SK-N-SH (cell line): ENCODE results near the gene TMCO6. TPM values are rescaled to one million over a fixed set of nuclear protein-coding genes. Genes with fewer than 3 reads are reported as not detected.

Source experiments
- CTCF ChIA-PET: fragments of 300-600, 350-600 bp; formaldehyde crosslinking; extraction: SDS; loops from one replicate; lab custom pipeline; 2021; lab: Yijun Ruan, JAX
- POLR2A ChIA-PET: fragments of 350-600 bp; sonication (Branson Sonifier 250); formaldehyde crosslinking; extraction: SDS; loops from one replicate; lab custom pipeline; 2020; ENCODE audit warnings: antibody characterized with exemption, inconsistent platforms; lab: Yijun Ruan, JAX
- DNase-seq: peaks from one replicate; pipeline ENCODE4 v3.0.0; 2012
- H2AFZ ChIP-seq: fragments of 200-600 bp; sonication (generic); 2 replicates; pipeline ENCODE4 v1.8.1; 2016; ENCODE audit warnings: antibody characterized with exemption, mild to moderate bottlenecking, low read depth
- H3F3A ChIP-seq: fragments of 200-600 bp; sonication (generic); replicated peaks from 2 replicates; pipeline ENCODE3; 2016; ENCODE audit warnings: antibody characterized with exemption, mild to moderate bottlenecking; ENCODE audit not compliant: insufficient read depth
- H3K27ac ChIP-seq, 2 experiments: fragments of 200-500 bp in 1 of 2; fragments of 200-600 bp in 1 of 2; sonication (Bioruptor generic) in 1 of 2; sonication (generic), shearing (Covaris generic) in 1 of 2; 2 replicates each; pipeline versions ENCODE4 v1.5.1 to v1.6.1; 2014 to 2016; ENCODE audit warnings: low read depth in 2 of 2, inconsistent platforms in 1 of 2, low read length in 1 of 2, mild to moderate bottlenecking in 1 of 2, mixed read lengths in 1 of 2
- H3K27me3 ChIP-seq: fragments of 200-600 bp; sonication (generic), shearing (Covaris generic); 2 replicates; pipeline ENCODE4 v1.6.1; 2016; ENCODE audit warnings: mixed run types; ENCODE audit not compliant: insufficient read depth
- H3K36me3 ChIP-seq, 2 experiments: fragments of 200-500 bp in 1 of 2; fragments of 200-600 bp in 1 of 2; sonication (Bioruptor generic) in 1 of 2; sonication (generic) in 1 of 2; replicated peaks in 1 of 2; 2 replicates each; pipeline versions ENCODE3 to v1.5.1; 2014 to 2016; ENCODE audit warnings: low read length in 1 of 2, mild to moderate bottlenecking in 1 of 2; ENCODE audit not compliant: insufficient read depth in 2 of 2, control insufficient read depth in 1 of 2
- H3K4me1 ChIP-seq, 2 experiments: fragments of 200-500 bp in 1 of 2; fragments of 200-600 bp in 1 of 2; sonication (Bioruptor generic) in 1 of 2; sonication (generic), shearing (Covaris generic) in 1 of 2; 2 replicates each; pipeline versions ENCODE4 v1.5.1 to v1.6.1; 2014 to 2016; ENCODE audit warnings: low read depth in 1 of 2, low read length in 1 of 2, mixed run types in 1 of 2; ENCODE audit not compliant: insufficient read depth in 2 of 2, control insufficient read depth in 1 of 2
- H3K4me2 ChIP-seq: fragments of 200-600 bp; sonication (generic), shearing (Covaris generic); 2 replicates; pipeline ENCODE4 v1.6.1; 2017; ENCODE audit warnings: mixed run types
- H3K4me3 ChIP-seq, 2 experiments: fragments of 200-500 bp in 1 of 2; fragments of 200-600 bp in 1 of 2; sonication (Bioruptor generic) in 1 of 2; sonication (generic), shearing (Covaris generic) in 1 of 2; 2 replicates each; pipeline versions ENCODE4 v1.5.1 to v1.8.1; 2014 to 2016; ENCODE audit warnings: low read depth in 2 of 2, inconsistent platforms in 1 of 2, low read length in 1 of 2, mild to moderate bottlenecking in 1 of 2, mixed read lengths in 1 of 2, moderate library complexity in 1 of 2
- H3K79me2 ChIP-seq: fragments of 200-600 bp; sonication (generic); 2 replicates; pipeline ENCODE4 v1.8.1; 2017; ENCODE audit warnings: mild to moderate bottlenecking; ENCODE audit not compliant: insufficient read depth
- H3K9ac ChIP-seq: fragments of 200-600 bp; sonication (generic); 2 replicates; pipeline ENCODE4 v1.6.1; 2017; ENCODE audit warnings: mixed run types
- H3K9me2 ChIP-seq: fragments of 200-600 bp; sonication (generic); 2 replicates; pipeline ENCODE4 v1.6.1; 2017; ENCODE audit warnings: mixed run types
- H3K9me3 ChIP-seq: fragments of 200-600 bp; sonication (generic); 2 replicates; pipeline ENCODE4 v1.6.1; 2017; ENCODE audit warnings: mixed run types, mild to moderate bottlenecking, moderate library complexity
- H4K20me1 ChIP-seq: fragments of 200-600 bp; sonication (generic); 2 replicates; pipeline ENCODE4 v1.6.1; 2017; ENCODE audit warnings: mild to moderate bottlenecking, mixed run types; ENCODE audit not compliant: insufficient read depth
- CTCF ChIP-seq: fragments of 200-600 bp; sonication (generic); IDR thresholded peaks from 2 replicates; pipeline ENCODE4 v1.6.1; 2017; ENCODE audit warnings: antibody characterized with exemption, mild to moderate bottlenecking, moderate library complexity
- EP300 ChIP-seq, 2 experiments: IDR thresholded peaks; 2 replicates each; pipeline versions ENCODE4 v1.4.0 to v1.6.1; 2012; ENCODE audit warnings: borderline replicate concordance in 1 of 2, low read depth in 1 of 2, low read length in 1 of 2
- FOXM1 ChIP-seq: IDR thresholded peaks from 2 replicates; pipeline ENCODE4 v1.4.0; 2012; ENCODE audit warnings: low read depth, mild to moderate bottlenecking
- GATA2 ChIP-seq: sonication (generic); formaldehyde crosslinking; IDR thresholded peaks from 2 replicates; pipeline ENCODE4 v1.5.0; 2020; ENCODE audit warnings: mild to moderate bottlenecking, missing genetic modification reagents
- JUND ChIP-seq: IDR thresholded peaks from 2 replicates; pipeline ENCODE4 v1.4.0; 2012
- MAX ChIP-seq: IDR thresholded peaks from 2 replicates; pipeline ENCODE4 v1.4.0; 2012; ENCODE audit warnings: low read depth
- MEF2A ChIP-seq: IDR thresholded peaks from 2 replicates; pipeline ENCODE4 v1.4.0; 2012; ENCODE audit warnings: low read depth, borderline replicate concordance
- POLR2AphosphoS5 ChIP-seq: IDR thresholded peaks from 2 replicates; pipeline ENCODE4 v1.6.1; 2012; ENCODE audit warnings: low read depth, low read length
- RCOR1 ChIP-seq: fragments of 150-350 bp; IDR thresholded peaks from 2 replicates; pipeline ENCODE4 v1.6.1; 2017; ENCODE audit warnings: antibody characterized with exemption, low read length
- RFX5 ChIP-seq: IDR thresholded peaks from 2 replicates; pipeline ENCODE4 v1.6.1; 2012; ENCODE audit warnings: mild to moderate bottlenecking, improper control_type of control experiment, low read length
- SMC3 ChIP-seq: IDR thresholded peaks from 2 replicates; pipeline ENCODE4 v1.6.1; 2012; ENCODE audit warnings: low read depth, low read length, improper control_type of control experiment
- TAF1 ChIP-seq: IDR thresholded peaks from 2 replicates; pipeline ENCODE4 v1.6.1; 2012; ENCODE audit warnings: low read depth, mild to moderate bottlenecking, low read length, moderate library complexity, borderline replicate concordance
- USF2 ChIP-seq: fragments of 150-350 bp; IDR thresholded peaks from 2 replicates; pipeline ENCODE4 v1.6.1; 2017; ENCODE audit warnings: antibody characterized with exemption, low read length, low read depth, borderline replicate concordance
- YY1 ChIP-seq: IDR thresholded peaks from 2 replicates; pipeline ENCODE4 v1.4.0; 2012; ENCODE audit warnings: low read depth, mild to moderate bottlenecking
- WGBS: methylation state at CpG from one replicate; pipeline ENCODE4 v1.1.6; 2017; ENCODE audit warnings: low lambda C conversion rate; 5-methylcytosine and 5-hydroxymethylcytosine counted together
- polyA plus RNA-seq, 3 experiments: library from polyadenylated mRNA; depleted of rRNA; stranded (reverse); fragments of >200 nt; gene quantifications; 2 replicates each; pipeline ENCODE4 v1.2.3, GENCODE V29; 2012

The TMCO6 gene
- polyA plus RNA-seq, 1 of the 3 experiments (the other 2 are of a cell fraction) = 27.7 TPM

GRCh38 chr5:140603734-140604133 is 35.5 kb upstream of the TMCO6 start:
- H3K36me3 ChIP-seq = no peaks in the 10 kb centered on the region
- no peaks in the 10 kb centered on the region for H3K9me3 ChIP-seq
- no peak for TF ChIP-seq POLR2AphosphoS5
- no peak for TF ChIP-seq RFX5
- TF ChIP-seq SMC3 = no peak
- TF ChIP-seq MEF2A = no peak
- TF ChIP-seq EP300 (IDR thresholded peaks at IDR 0.05; ENCODE audit: borderline replicate concordance in 1 of 2, low read depth in 1 of 2, low read length in 1 of 2) = no peak
- no peak for TF ChIP-seq CTCF
- TF ChIP-seq, all 33 proteins: peak for 0
- ChIA-PET POLR2A (no interaction called here), CTCF (interaction anchor here (1.1 kb wide), 1 partner anchor 35 kb away, joined by 4 read pairs; no protein-coding TSS in a partner anchor)
- Histone ChIP-seq H3F3A (no peaks in the 10 kb centered on the region), H3K4me2 (no peak overlapping the region), H4K20me1 (no peaks in the 10 kb centered on the region), H3K79me2 (no peaks in the 10 kb centered on the region), H3K4me1 (no peaks in the 10 kb centered on the region), H3K9ac (no peak overlapping the region), H3K27me3 (no peaks in the 10 kb centered on the region), H3K4me3 (no peak overlapping the region), H3K27ac (no peak overlapping the region), H2AFZ (no peak overlapping the region), H3K9me2 (no peaks in the 10 kb centered on the region)
- WGBS = 42% methylated on average over 2 of the region's 2 CpGs
- no peak for DNase-seq

GRCh38 chr5:140605879-140606278 is 33.4 kb upstream of the TMCO6 start:
- CTCF ChIA-PET = no interaction called here
- no peak overlapping the region for H3K27ac ChIP-seq

More at GRCh38 chr5:140605879-140606278, 33.4 kb upstream of the TMCO6 start:
- no peaks in the 10 kb centered on the region for H3F3A ChIP-seq
- no peaks in the 10 kb centered on the region for H3K9me2 ChIP-seq
- H2AFZ ChIP-seq = no peak overlapping the region
- H3K9ac ChIP-seq = no peak overlapping the region
- TF ChIP-seq YY1 (no peak), USF2 (no peak), FOXM1 (no peak), RCOR1 (no peak), JUND (no peak), TAF1 (no peak), MAX (no peak), GATA2 (no peak)
- no peak overlapping the region for H3K4me2 ChIP-seq
- no peaks in the 10 kb centered on the region for H4K20me1 ChIP-seq
- no peak overlapping the region for H3K4me3 ChIP-seq
- POLR2A ChIA-PET = no interaction called here
- H3K9me3 ChIP-seq = no peaks in the 10 kb centered on the region
- 57% methylated on average over 3 of the region's 3 CpGs for WGBS
- no peaks in the 10 kb centered on the region for H3K4me1 ChIP-seq
- no peak for DNase-seq
- H3K27me3 ChIP-seq = no peaks in the 10 kb centered on the region
- H3K79me2 ChIP-seq = no peaks in the 10 kb centered on the region
- H3K36me3 ChIP-seq = no peaks in the 10 kb centered on the region
